PC-9 (cell line): ENCODE results near the gene TMEM42. TPM values are rescaled to one million over a fixed set of nuclear protein-coding genes. Genes with fewer than 3 reads are reported as not detected.
A peak's percentile ranks its signal among the peaks of the same experiment; 100 is the strongest.

Experiments
- BruUV-seq: library from RNA; stranded (reverse); fragments of 400-500 nt; replicated peaks from 2 replicates; lab custom pipeline; 2021; lab: Mats Ljungman, UMichigan
- CTCF ChIA-PET: fragments of 300-600 bp; sonication (Branson Sonifier 250); formaldehyde crosslinking; loops from one replicate; lab custom pipeline; 2022; ENCODE audit warnings: antibody characterized with exemption; lab: Charles Lee
- POLR2A ChIA-PET: fragments of 300-600 bp; sonication (Branson Sonifier 250); formaldehyde crosslinking; loops from one replicate; lab custom pipeline; 2022; ENCODE audit warnings: antibody characterized with exemption; ENCODE audit not compliant: unreplicated experiment; lab: Charles Lee
- DNase-seq, 2 experiments: peaks; one replicate each; pipeline versions ENCODE4 v3.0.0 to v3.0.0-alpha.2; 2015 to 2022; ENCODE audit warnings: mixed read lengths in 1 of 2
- H2AFZ ChIP-seq: fragments of 200-600 bp; sonication (generic); 2 replicates; pipeline ENCODE4 v1.8.1; 2017; ENCODE audit warnings: antibody characterized with exemption
- H3F3A ChIP-seq: fragments of 200-600 bp; sonication (generic); 2 replicates; pipeline ENCODE4 v1.8.1; 2017; ENCODE audit warnings: antibody characterized with exemption, mild to moderate bottlenecking, low read depth; ENCODE audit not compliant: insufficient read depth
- H3K27ac ChIP-seq: fragments of 200-600 bp; sonication (generic); 2 replicates; pipeline ENCODE4 v1.6.1; 2016; ENCODE audit warnings: mixed run types
- H3K27me3 ChIP-seq: fragments of 200-600 bp; sonication (generic); 2 replicates; pipeline ENCODE4 v1.6.1; 2016; ENCODE audit warnings: low read depth, mixed run types; ENCODE audit not compliant: insufficient read depth
- H3K36me3 ChIP-seq: fragments of 200-600 bp; sonication (generic); 2 replicates; pipeline ENCODE4 v1.6.1; 2016; ENCODE audit warnings: low read depth, mixed run types
- H3K4me1 ChIP-seq: fragments of 200-600 bp; sonication (generic); replicated peaks from 2 replicates; pipeline ENCODE4 v1.6.1; 2016; ENCODE audit warnings: mixed run types; ENCODE audit not compliant: insufficient read depth
- H3K4me2 ChIP-seq: fragments of 200-600 bp; sonication (generic); 2 replicates; pipeline ENCODE4 v1.6.1; 2017; ENCODE audit warnings: mixed run types
- H3K4me3 ChIP-seq: fragments of 200-600 bp; sonication (generic); 2 replicates; pipeline ENCODE4 v1.6.1; 2016; ENCODE audit warnings: mixed run types
- H3K79me2 ChIP-seq: fragments of 200-600 bp; sonication (generic); 2 replicates; pipeline ENCODE4 v1.6.1; 2017; ENCODE audit warnings: low read depth, mixed run types
- H3K9me2 ChIP-seq: fragments of 200-600 bp; sonication (generic); 2 replicates; pipeline ENCODE4 v1.8.1; 2017; ENCODE audit warnings: mild to moderate bottlenecking; ENCODE audit not compliant: insufficient read depth
- H3K9me3 ChIP-seq: fragments of 200-600 bp; sonication (generic); 2 replicates; pipeline ENCODE4 v1.8.1; 2016; ENCODE audit warnings: low read depth; ENCODE audit not compliant: insufficient read depth
- H4K20me1 ChIP-seq: fragments of 200-600 bp; sonication (generic); 2 replicates; pipeline ENCODE4 v1.8.1; 2017; ENCODE audit not compliant: insufficient read depth
- CTCF ChIP-seq: fragments of 200-600 bp; sonication (generic); conservative IDR thresholded peaks from 2 replicates; pipeline ENCODE4 v1.6.1; 2017; ENCODE audit warnings: mixed run types, antibody characterized with exemption, mild to moderate bottlenecking, moderate library complexity
- EZH2 ChIP-seq: fragments of 200-600 bp; sonication (generic); IDR thresholded peaks from 2 replicates; pipeline ENCODE4 v1.8.0; 2017; ENCODE audit warnings: antibody characterized with exemption, low read depth
- intact Hi-C: fragments of 100-400 bp; cut with micrococcal nuclease; formaldehyde crosslinking; loops from one replicate; pipeline ENCODE4 v1.10.0; 2022; ENCODE audit not compliant: unreplicated experiment
- total RNA-seq: library from RNA; stranded (reverse); gene quantifications from 2 replicates; pipeline ENCODE4 v1.2.3, GENCODE V29; 2021

Gene TMEM42
- total RNA-seq, 1 experiment from 2014 or later = 18.2 TPM

DNA sequence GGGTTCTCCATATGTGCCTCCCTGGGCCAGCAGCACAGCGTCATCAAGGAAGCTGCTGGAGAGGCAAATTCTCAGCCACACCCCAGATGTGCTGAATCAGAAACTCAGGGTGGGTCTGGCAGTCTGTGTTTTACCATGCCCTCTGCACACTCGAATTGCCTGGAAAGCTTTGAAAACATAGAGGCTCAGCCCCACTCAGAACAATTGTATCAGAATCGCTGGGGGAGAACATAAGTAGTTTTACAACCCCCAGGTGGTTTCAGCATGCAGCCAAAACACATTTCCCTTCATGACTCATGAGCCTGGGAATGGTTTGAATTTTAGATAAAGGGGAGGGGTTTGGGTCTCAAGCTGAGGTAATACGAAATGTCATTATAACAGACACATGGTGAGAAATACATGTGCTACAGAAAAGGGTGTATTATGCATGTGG is 22.3 kb downstream of the TMEM42 start:
- CTCF ChIA-PET = no interaction called here
- TF ChIP-seq CTCF = no peak
- no peak for TF ChIP-seq EZH2
- Histone ChIP-seq H4K20me1 (no peaks in the 10 kb centered on the region), H3K27me3 (no peaks in the 10 kb centered on the region), H3K9me2 (no peaks in the 10 kb centered on the region), H3K9me3 (0 out of 2 replicates have a peak, but pooled peaks cover 3% of the 10 kb centered on the region), H3K79me2 (no peaks in the 10 kb centered on the region), H3K27ac (peak overlapping the region; percentile 77), H3K4me1 (peaks cover 43% of the 10 kb centered on the region), H3K4me3 (no peak overlapping the region), H3F3A (peaks cover 39% of the 10 kb centered on the region), H2AFZ (no peak overlapping the region), H3K4me2 (peak overlapping the region; percentile 53), H3K36me3 (no peaks in the 10 kb centered on the region)
- BruUV-seq = no TSS peak
- POLR2A ChIA-PET = interaction anchor here (0.6 kb wide), 1 partner anchor 833 kb away, joined by 6 read pairs; no protein-coding TSS in a partner anchor
- intact Hi-C loops = loop anchor here (1.0 to 10.0 kb wide), 2 partner anchors 23 to 761 kb away; partner anchors contain the start of gene TMEM42
- peak; percentile 68 to 91 for DNase-seq

DNA sequence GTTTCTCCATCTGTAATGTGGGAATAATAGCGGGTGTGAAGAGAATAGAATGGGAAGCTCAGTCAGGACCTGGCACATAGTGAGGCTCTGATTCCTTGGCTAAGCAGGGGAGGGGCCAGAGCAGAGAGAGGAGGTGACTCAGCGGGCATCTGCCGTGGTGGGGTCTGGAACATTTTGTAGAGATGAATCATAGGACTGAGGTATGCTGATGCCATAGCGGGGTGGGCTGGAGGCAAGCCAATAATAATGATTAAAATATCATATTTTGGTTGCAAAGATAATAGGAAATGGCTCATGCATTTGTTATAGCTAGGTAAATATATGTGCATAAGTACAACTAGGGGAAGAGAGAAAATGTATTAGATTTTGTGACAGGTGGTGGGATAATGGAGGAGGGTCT is 23.9 kb downstream of the TMEM42 start:
- Histone ChIP-seq H3K79me2 (no peaks in the 10 kb centered on the region), H3K4me2 (peak overlapping the region; percentile 53), H3K9me3 (0 out of 2 replicates have a peak, but pooled peaks cover 3% of the 10 kb centered on the region), H3K9me2 (no peaks in the 10 kb centered on the region), H3K27me3 (no peaks in the 10 kb centered on the region), H3K4me1 (peaks cover 43% of the 10 kb centered on the region), H4K20me1 (no peaks in the 10 kb centered on the region), H3K4me3 (no peak overlapping the region), H3F3A (peaks cover 39% of the 10 kb centered on the region), H3K36me3 (no peaks in the 10 kb centered on the region), H3K27ac (peak overlapping the region; percentile 77), H2AFZ (no peak overlapping the region)
- POLR2A ChIA-PET = interaction anchor here (0.6 to 0.8 kb wide), 4 partner anchors 13 to 375 kb away, joined by 3 to 14 read pairs (median 6); no protein-coding TSS in a partner anchor
- CTCF ChIA-PET = interaction anchor here (0.6 kb wide), 1 partner anchor 265 kb away, joined by 3 read pairs; no protein-coding TSS in a partner anchor
- BruUV-seq = no TSS peak
- DNase-seq = peak; percentile 85 to 88
- intact Hi-C loops = loop anchor here (5.0 to 10.0 kb wide), 2 partner anchors 82 to 759 kb away; no protein-coding TSS in a partner anchor
- TF ChIP-seq EZH2 (no peak), CTCF (no peak)

- H3K4me3 ChIP-seq = no peak overlapping the region
- H4K20me1 ChIP-seq = no peaks in the 10 kb centered on the region
- peak overlapping the region; percentile 61 for H3K27ac ChIP-seq
- ChIA-PET CTCF (no interaction called here), POLR2A (no interaction called here)
- H3F3A ChIP-seq = peaks cover 39% of the 10 kb centered on the region
- H3K9me3 ChIP-seq = 0 out of 2 replicates have a peak, but pooled peaks cover 3% of the 10 kb centered on the region
- intact Hi-C loops = loop anchor here (5.0 to 10.0 kb wide), 2 partner anchors 81 to 758 kb away; no protein-coding TSS in a partner anchor
- peak overlapping the region; percentile 15; the same call in 1 of the 2 replicates for H3K4me2 ChIP-seq
- no peak for TF ChIP-seq EZH2
- no peak for TF ChIP-seq CTCF
- H3K9me2 ChIP-seq = no peaks in the 10 kb centered on the region
- no TSS peak for BruUV-seq
- H3K27me3 ChIP-seq = no peaks in the 10 kb centered on the region
- H3K36me3 ChIP-seq = no peaks in the 10 kb centered on the region
- peak in 1 of 2 experiments; percentile 82 for DNase-seq
- H3K4me1 ChIP-seq = peaks cover 43% of the 10 kb centered on the region
- H2AFZ ChIP-seq = no peak overlapping the region
- H3K79me2 ChIP-seq = no peaks in the 10 kb centered on the region
Observed at GRCh38 chr3:44886561-44886960, 24.8 kb downstream of the TMEM42 start.
